HG02571 (cell line): ENCODE results near the gene UBE2D2.
"Not testable (repeated sequence)": the region's sequence is repeated elsewhere in the genome, so short reads cannot be mapped to it uniquely, and the experiment has no call there.

Experiments
- ATAC-seq: cut with Tn5 transposase; IDR thresholded peaks from one replicate; pipeline ENCODE4 v1.9.1; 2021; ENCODE audit warnings: mild to moderate bottlenecking, moderate library complexity; ENCODE audit not compliant: unreplicated experiment

The UBE2D2 gene

DNA sequence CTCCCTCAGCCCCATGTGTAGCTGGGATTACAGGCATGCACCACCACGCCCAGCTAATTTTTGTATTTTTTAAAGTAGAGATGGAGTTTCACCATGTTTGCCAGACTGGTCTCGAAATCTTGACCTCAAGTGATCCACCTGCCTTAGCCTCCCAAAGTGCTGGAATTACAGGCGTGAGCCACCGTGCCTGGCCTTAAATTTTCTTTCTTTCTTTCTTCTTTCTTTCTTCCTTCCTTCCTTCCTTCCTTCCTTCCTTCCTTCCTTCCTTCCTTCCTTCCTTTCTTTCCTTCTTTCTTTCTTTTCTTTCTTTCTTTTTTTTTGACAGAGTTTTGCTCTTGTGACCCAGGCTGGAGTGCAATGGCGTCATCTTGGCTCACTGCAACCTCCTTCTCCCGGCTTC lies 14.5 kb upstream of the UBE2D2 start:
- ATAC-seq, result not testable (repeated sequence)

DNA sequence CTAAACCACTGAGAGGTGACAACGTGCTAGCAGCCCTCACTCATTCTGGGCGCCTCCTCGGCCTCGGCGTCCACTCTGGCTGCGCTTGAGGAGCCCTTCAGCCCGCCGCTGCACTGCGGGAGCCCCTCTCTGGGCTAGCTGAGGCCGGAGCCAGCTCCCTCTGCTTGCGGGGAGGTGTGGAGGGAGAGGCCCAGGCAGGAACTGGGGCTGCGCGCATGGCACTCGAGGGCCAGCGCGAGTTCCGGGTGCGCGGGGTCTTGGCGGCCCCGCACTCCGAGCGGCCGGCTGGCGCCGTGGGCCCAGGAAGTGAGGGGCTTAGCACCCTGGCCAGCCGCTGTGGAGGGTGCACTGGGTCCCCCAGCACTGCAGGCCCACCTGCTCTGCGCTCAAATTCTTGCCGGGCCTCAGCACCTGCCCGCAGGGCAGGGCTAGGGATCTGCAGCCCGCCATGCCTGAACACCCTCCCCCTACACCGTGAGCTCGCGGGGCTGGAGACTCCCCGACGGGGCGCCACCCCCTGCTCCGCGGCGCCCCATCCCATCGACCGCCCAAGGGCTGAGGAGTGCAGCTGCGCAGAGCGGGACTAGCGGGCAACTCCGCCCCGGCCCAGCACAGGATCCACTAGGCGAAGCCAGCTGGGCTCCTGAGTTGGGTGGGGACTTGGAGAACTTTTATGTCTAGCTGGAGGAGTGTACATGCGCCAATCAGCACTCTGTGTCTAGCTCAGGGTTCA lies 11.8 kb upstream of the UBE2D2 start:
- no peak for ATAC-seq

DNA sequence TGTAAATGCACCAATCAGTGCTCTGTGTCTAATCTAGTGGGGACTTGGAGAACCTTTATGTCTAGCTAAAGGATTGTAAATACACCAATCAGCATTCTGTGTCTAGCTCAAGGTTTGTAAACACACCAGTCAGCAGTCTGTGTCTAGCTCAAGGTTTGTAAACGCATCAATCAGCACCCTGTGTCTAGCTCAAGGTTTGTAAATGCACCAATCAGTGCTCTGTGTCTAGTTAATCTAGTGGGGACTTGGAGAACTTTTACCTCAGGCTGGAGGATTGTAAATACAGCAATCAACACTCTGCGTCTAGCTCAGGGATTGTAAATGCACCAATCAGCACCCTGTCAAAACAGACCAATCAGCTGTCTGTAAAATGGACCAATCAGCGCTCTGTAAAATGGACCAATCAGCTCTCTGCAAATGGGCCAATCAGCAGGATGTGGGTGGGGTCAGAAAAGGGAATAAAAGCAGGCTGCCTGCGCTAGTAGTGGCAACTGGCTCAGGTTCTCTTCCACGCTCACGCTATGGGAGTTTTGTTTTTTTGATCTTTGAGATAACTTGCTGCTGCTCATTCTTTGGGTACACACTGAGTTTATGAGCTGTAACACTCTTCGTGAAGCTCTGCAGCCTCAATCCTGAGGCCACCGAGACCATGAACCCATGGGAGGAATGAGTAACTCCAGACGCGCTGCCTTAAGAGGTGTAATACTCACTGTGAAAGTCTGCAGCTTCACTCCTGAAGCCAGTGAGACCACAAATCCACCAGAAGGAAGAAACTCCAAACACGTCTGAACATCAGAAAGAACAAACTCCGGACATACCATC lies 10.9 kb upstream of the UBE2D2 start:
- not testable (repeated sequence) for ATAC-seq

DNA sequence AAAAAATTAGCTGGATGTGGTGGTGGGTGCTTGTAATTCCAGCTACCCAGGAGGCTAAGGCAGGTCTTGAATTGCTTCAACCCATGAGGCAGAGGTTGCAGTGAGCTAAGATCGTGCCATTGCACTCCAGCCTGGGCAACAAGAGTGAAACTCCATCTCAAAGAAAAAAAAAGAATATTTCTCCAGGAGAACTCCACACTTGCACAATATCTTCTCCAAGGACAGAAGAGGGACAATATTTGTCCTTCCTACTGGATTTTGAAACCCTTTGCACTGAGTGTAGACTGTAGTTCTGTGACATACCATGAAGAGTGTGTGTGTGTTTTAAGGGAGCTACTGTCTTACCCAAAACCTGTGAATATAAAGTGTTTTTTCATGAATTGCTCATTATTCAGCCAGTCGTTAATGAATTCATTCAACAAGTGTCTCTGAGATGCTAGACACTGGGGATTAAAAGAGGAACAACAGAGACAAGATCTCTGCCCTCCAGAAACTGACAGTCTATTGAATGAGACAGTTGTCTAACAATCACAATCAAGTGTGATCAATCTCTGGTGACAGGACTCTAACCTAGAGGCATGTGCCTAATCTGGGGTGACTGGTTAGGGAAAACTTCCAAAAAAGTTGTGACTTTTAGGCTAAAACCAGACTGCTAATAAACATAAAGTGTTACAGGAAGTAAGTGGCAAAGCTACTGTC lies 9.8 kb upstream of the UBE2D2 start:
- no peak for ATAC-seq

- no peak for ATAC-seq
Measured at GRCh38 chr5:139552893-139553575, 8.1 kb upstream of the UBE2D2 start.

DNA sequence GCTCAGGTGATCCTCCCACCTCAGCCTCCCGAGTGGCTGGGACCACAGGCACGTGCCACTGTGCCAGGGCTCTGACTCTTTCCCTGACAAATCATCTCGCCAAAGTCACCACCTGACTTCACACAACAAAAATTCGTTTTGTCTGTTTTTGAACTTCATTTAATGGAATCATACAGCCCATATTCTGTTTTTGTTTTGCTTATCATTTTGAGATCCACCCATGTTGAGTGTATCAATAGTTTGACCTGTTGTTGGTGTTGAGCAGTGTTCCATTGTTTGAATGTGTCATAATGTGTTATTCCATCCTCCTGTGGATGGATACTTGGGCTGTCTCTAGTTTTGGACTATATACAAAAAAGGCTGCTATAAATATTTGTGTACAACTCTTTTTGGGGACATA lies 6.9 kb upstream of the UBE2D2 start:
- no peak for ATAC-seq

DNA sequence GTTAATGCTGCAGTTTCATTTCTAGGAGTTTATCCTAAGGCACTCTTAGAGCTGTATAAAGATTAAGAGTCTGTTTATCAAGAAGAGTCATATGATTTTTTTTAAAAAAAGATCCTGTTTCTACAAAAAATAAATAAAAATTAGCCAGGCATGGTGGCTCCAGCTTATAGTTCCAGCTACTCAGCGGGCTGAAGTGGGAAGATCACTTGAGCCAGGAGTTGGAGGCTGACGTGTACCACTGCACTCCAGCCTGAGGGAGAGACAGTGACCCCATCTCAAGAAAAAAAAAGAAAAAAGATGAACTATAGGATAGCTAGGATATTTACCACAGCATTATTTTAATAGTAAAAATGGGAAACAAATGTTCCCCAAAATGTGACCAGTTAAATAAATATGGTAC lies 3.3 kb upstream of the UBE2D2 start:
- no peak for ATAC-seq

GRCh38 chr5:139561655-139562451 lies 714 bp downstream of the UBE2D2 start:
- peak; percentile 22 for ATAC-seq

GRCh38 chr5:139562847-139563246 lies 1.7 kb downstream of the UBE2D2 start:
- ATAC-seq, result no peak

DNA sequence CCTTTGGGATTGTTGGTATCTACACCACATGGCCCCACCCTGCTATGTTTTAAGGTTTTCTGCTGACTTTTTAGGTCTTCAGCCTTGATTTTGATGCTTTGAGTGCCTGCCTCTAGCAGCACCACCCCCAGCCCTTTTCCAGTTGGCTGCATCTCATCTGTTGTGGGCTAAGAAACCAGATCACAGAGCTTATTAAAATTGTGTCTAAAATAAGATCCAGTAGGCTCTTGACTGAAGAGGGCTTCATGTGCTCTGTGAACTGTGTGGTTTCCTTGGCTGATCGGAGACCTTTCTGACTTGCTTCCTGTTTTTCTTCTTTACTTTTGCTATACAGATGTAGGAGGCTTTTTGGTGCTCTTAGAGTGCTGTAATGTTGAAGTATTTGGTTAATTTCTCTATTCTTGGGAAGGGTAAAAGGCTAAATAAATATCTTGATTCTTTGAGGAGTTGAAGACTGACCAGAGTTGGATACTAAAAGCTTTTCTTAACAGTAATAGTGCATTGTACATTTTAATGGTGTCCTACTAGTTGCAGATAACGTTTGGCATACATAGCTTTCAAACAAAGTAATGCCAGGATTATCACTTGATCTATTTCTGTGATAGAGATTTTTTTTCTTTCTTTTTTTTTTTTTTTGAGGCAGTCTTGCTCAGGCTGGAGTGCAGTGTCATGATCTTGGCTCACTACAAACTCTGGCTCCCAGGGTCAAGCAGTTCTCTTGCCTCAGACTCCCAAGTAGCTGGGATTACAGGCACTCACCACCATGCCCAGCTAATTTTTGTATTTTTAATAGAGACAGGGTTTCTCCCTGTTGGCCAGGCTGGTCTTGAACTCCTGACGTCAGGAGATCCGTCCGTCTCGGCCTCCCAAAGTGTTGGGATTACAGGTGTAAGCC lies 4.5 kb downstream of the UBE2D2 start:
- no peak for ATAC-seq

- no peak for ATAC-seq
Measured at GRCh38 chr5:139566611-139567010, 5.5 kb downstream of the UBE2D2 start.

DNA sequence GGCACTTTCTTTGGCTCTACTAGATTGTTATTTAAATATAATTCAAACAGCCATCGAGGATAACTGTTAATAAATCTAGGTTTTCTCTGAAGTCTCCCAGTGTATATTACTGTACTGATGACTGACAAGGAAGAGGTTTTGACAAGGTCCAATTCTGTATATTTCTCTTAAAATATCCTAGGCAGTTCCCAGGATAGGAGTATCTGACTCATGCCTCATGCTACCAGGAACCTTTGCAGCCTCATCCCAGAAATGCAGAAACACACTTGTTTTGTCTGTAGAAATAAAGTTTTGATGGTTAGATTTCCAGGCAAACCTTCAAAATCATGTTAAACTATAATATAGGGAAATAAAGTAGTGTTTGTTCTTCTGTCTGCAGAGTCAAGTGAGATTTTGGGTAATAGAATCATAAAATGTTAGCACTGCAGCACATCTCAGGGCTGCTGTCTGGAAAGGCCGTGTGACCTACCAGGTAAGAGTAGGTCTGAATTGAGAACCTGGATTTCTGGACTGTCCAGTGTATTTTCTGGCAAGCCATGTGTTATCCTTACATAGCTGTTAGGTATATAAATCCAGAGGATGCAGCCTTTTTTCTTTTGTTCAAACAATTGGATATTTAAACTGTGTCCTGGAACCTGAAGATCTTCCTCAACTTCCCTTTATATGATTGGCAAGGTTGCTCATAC lies 8.3 kb downstream of the UBE2D2 start:
- no peak for ATAC-seq

GRCh38 chr5:139571543-139571942 lies 10.4 kb downstream of the UBE2D2 start:
- no peak for ATAC-seq

GRCh38 chr5:139571966-139572365 lies 10.8 kb downstream of the UBE2D2 start:
- no peak for ATAC-seq

DNA sequence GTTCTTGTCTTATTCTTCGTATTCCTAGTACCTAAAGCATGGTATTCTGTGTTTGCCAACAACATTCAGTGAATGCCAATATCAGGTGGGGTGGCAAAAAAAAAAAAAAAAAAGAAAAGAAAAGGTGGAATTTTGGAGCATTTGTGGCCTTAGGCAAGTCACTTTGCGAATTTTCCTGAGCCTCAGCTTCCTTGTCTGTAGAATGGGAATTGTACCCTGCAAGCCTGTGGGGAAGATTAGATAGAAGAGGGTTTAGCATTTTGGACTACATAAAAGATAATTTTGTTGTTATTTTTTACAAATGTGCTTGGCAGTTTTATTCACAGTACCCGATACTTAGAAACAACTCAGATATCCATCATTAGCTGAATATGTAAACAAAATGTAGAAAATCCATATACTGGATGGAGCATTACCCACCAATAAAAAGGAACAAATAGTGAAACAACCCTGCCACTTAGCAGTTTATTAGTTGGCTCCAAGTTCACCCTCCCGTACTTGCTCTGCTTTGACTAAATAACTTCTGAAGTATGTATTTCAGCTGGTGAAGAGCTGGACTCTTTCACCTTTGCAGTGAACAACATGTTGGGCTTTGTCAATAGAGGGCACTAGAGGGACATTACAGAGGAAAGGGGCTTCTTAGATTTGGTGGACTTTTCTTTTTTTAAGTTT lies 13.6 kb downstream of the UBE2D2 start:
- no peak for ATAC-seq

DNA sequence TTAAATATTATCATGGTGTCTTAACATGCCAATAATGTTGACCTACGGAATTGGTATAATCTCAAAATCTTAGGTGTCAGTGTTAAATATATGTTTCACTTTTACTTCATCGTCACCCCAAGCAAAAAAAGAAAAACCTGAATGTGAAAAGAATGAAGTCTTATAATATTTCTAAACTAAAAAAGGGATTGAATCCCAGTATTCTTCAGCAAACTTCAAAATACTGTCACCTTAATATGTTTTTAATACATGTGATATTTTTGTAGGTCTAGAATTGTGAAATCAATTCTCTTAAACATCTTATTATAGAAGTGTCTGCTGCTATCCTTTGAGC lies 14.1 kb downstream of the UBE2D2 start:
- ATAC-seq, result no peak

GRCh38 chr5:139575751-139576150 lies 14.6 kb downstream of the UBE2D2 start:
- no peak for ATAC-seq

DNA sequence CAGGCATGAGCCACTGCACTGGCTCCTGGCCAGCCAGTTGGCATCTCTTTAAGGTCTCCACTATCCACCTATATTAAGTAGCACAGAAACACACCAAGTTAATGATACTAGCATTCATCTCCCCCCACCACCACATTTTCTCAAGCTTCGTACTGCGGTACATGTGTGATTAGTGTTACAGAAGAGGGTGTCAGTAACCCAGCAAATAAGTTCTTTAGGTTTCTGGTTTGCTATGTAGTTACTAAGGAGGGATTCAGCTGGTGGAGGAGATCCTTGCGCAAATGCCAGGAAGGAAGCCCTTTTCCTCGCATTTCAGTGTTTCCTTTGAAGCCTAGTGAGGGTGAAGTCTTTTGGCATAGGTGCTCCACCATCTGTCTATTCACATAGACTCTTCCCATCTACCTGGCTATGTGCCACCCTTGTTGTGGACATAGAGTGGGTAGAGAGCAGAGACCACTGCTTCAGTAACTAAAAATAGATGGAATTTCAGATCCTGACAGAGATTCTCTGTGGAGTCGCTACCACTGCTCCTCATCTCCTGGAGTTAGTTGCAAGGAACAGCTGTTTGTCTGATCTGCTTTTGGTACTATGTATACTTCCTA lies 16.7 kb downstream of the UBE2D2 start:
- ATAC-seq, result no peak
